GM19463 (cell line): ENCODE data around the gene GJC2.
"Not testable (repeated sequence)": the region's sequence is repeated elsewhere in the genome, so short reads cannot be mapped to it uniquely, and the experiment has no call there.

ENCODE experiments used
- ATAC-seq: cut with Tn5 transposase; IDR thresholded peaks from one replicate; pipeline ENCODE4 v1.9.1; 2021; ENCODE audit warnings: mild to moderate bottlenecking, moderate library complexity; ENCODE audit not compliant: unreplicated experiment

GJC2 gene

GRCh38 chr1:228149406-228150119 lies at the start of gene GJC2:
GJC2 (plus strand) TSS chr1:228149930; CDS start chr1:228157759, 7,829 bp downstream.
- no peak for ATAC-seq

GRCh38 chr1:228100822-228101613 lies 48.7 kb upstream of the GJC2 start:
- no peak for ATAC-seq

- ATAC-seq, result no peak
Measured at GRCh38 chr1:228101614-228101993, 48.1 kb upstream of the GJC2 start.

GRCh38 chr1:228101994-228102790 lies 47.5 kb upstream of the GJC2 start:
- ATAC-seq, result peak; percentile 23

GRCh38 chr1:228102791-228103620 lies 46.7 kb upstream of the GJC2 start, which contains the start of gene C1orf35:
C1orf35 (minus strand) TSS chr1:228103325; CDS start chr1:228103227, 98 bp downstream.
- peak; percentile 76 for ATAC-seq

DNA sequence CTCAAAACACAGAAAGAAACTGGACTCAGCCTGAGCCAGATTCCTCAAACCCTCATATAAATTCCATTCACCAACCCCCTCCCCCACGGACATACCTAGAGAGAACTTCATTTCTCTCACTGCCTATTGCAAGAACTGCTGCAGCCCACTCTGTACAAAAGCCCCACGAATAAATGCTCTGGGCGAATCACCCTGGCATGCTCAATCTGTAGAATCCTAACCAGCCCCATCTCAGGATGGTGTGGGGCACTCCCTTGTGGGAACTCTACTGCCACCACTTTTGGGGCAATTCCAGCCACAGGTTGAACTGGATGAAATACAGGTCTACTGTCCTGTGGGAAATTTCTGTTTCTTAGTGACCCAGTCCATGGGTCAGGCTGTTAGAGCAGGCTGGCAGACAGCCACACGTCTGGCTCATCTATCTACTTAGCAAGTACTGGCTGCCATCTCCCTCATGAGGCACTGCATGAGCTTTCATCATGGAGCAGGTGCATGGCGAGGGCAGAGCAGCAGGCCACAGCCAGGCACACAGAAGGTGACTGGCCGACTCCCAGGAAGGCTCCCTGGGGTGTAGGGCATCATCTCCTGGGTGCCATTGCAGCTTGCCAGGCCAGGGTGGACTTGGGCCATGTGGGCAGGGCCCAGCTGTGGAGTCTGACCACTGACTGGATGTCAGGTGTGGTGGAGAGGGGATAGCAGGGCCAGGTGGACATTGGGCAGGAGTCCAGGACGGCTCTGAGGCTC lies 45.0 kb upstream of the GJC2 start:
- no peak for ATAC-seq

DNA sequence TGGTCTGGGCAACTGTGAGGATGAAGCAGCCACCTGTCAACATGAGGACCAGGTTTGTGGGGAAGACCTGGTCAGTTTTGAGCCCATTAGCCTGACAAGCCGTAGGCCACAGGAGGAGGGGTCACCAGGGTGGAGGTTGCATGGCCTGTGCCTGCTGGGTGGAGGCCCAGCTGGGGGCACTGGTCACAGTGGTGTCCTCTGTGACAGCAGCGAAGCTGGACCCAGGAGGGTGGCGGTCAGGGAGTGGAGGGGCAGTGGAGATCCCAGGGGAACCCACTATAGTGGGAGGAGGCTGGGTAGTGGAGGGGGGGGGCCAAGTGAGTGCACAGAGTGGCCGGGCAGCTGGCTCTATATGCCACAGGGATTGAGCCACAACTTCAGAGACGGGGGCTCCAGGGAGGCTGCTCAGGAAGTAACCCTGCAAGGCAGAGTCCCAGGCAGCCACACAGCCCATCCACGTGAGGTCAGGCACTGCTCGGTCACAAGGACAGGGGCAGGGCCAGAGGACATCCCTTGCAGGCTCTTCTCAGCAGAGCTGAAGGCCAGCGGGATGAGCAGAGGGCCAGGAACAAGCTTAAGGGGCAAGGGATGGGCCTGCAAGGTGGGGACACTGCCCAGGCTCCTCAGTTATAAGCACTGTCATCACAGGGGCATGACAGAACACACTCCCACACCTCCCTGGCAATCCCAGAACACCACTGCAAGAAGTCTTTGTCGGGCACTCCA lies 44.3 kb upstream of the GJC2 start:
- no peak for ATAC-seq

DNA sequence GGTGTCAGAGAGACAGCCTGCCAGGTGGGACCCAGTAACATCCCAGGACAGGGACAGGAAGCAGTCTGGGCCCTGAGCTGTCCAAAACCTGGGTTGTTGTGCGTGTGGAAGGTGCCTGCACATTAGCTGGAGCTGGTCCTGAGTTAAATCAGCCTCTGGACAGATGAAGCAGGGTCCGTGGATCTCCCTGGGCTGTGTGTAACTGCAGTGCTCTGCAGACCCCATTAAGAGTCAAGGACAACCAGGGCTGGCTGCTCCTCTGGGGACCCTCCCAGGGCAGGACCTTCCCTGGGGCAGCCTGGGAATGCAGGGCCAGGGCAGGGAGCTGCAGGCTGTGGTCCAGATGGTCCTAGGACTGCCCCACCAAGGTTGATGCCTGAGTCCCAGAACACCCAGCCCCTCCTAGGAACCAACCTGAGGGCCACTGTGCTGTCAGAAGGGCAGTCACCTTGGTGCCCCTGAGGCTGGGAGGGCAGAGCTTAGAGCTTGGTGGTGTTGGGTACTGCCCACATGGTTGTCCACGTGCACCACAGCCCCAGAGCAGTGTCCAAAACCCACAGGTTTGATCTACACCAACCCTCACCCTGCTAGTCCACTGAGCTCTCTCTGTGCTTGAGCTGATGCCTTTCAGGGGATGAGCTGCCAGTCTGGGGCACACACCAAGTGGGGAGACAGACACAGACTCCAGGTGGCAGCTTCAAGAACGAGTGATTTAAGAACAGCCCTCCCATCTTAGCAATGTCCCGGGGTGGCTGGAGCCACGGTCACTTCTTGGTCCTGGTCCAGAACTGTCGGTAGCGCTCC lies 43.5 kb upstream of the GJC2 start:
- ATAC-seq, result no peak

- no peak for ATAC-seq
Measured at GRCh38 chr1:228106800-228107054, 43.0 kb upstream of the GJC2 start.

- ATAC-seq, result no peak
Measured at GRCh38 chr1:228107636-228108035, 42.1 kb upstream of the GJC2 start.

DNA sequence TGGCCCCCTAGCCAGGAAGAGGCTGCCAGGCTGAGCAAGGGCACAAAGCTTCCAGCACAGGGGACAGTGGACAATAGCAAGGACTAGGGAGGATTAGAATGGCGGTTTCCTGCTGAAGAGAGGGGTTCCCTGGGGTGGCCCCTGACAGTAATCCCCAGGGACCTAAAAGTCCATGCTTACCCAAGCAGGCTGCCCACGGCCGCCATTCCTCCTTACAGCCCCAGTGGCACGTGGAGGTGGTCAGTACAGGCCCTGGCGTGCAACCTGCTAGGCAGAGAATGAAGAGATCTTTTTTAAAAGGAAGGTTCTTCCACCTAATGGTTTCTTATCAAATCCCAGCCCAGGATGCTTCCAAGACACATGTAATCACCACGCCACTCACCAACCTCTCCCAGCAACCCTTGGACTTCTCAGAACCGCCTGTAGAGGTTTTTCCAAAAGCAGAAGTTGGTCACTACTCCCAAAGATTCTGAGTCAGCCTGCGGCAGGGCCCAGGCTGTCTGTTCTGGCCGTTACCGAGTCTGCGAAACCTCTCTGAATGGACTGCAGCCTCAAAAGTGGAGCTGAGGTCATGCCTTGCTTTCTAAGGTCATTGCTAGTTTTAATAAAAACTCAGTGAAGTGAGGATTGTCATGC lies 41.6 kb upstream of the GJC2 start:
- ATAC-seq, result no peak

- no peak for ATAC-seq
Measured at GRCh38 chr1:228108742-228109072, 41.0 kb upstream of the GJC2 start.

GRCh38 chr1:228109073-228109961 lies 40.4 kb upstream of the GJC2 start, which contains the start of gene MRPL55:
MRPL55 (minus strand) TSS chr1:228109299; CDS start chr1:228108260, 1,039 bp downstream.
- ATAC-seq, result peak; percentile 91

DNA sequence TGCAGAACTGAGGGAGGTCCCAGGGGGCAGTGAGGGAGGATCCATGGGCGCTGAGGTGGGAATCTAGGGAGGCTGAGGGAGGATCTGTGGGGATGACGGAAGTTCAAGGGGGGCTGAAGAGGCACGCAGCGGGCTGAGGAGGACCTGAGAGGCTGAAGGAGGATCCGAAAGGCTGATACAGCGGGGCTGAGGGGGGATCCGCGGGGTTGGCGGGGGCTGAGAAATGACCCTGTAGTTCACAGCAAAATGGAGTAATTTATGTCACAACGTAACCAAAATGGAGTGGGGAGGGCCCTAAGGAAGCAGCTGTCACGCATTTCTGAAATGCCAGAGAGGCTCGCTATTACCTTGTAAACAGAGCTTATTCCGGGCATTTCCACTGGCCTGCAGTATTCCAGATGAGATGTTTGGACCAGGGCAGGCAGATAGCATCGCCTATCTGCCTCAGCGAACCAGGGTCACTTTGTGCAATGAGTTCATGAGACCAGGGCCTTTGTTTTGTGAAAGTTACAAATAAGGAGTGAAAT lies 39.7 kb upstream of the GJC2 start:
- peak; percentile 3 for ATAC-seq

GRCh38 chr1:228110556-228110955 lies 39.2 kb upstream of the GJC2 start:
- ATAC-seq, result no peak

GRCh38 chr1:228111315-228111714 lies 38.4 kb upstream of the GJC2 start:
- ATAC-seq, result not testable (repeated sequence)

- no peak for ATAC-seq
Measured at GRCh38 chr1:228112167-228112566, 37.6 kb upstream of the GJC2 start.
